HL-60/S4 (cell line): ENCODE data around the gene RNU7-1.

Source experiments
- in situ Hi-C: fragments of 300-500 bp; cut with MboI; formaldehyde crosslinking; loops from 2 replicates; pipeline ENCODE4 v1.14.3; 2022; ENCODE audit warnings: low sequenced_read_pairs

The RNU7-1 gene

GRCh38 chr12:6982532-6982931 lies 38.9 kb downstream of the RNU7-1 start:
- in situ Hi-C loops, result no loop called here

GRCh38 chr12:6987956-6988553 lies 44.4 kb downstream of the RNU7-1 start:
- in situ Hi-C loops, result no loop called here
